OCI-M2 (cell line): ENCODE data around the gene CD24.
"Not testable (repeated sequence)": the region's sequence is repeated elsewhere in the genome, so short reads cannot be mapped to it uniquely, and the experiment has no call there.

Experiments used
- DNase-seq: peaks from one replicate; lab custom pipeline; 2025; ENCODE audit not compliant: unreplicated experiment; lab: John Stamatoyannopoulos, UW

CD24 gene, protein sequence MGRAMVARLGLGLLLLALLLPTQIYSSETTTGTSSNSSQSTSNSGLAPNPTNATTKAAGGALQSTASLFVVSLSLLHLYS

DNA sequence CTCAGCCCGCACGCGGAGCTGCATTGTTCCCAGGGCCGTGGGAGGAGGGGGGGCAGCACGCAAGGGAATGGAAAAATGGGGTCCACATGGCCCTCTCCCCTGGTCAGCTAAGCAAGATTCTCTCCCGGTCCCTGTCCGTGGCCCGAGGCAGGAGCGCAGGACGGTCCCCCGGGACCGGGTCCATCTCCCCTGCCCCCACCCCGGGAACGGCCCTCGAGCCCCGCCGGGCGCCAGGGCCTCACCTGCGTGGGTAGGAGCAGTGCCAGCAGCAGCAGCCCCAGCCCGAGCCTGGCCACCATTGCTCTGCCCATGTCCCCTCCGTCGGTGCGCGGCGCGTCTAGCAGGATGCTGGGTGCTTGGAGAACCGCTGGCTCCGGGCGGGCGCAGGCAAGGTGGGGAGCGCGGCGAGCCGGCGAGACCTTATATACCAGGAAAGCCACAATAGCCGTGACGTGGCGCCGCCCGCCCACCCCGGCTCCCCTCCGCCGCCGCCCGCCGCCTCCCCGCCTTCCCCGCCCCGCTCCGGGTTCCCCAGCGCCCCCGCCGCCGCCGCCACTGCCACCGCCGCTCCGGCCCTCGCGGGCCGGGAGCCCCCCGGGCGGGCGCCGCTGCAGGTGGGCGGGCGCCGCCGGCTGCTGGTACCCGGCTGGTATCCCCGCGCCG lies at the start of gene CD24:
CD24 (minus strand) TSS at position 394 of the 663 bp plus-strand sequence; CDS start at position 311, 83 bp downstream.
- DNase-seq: no peak

DNA sequence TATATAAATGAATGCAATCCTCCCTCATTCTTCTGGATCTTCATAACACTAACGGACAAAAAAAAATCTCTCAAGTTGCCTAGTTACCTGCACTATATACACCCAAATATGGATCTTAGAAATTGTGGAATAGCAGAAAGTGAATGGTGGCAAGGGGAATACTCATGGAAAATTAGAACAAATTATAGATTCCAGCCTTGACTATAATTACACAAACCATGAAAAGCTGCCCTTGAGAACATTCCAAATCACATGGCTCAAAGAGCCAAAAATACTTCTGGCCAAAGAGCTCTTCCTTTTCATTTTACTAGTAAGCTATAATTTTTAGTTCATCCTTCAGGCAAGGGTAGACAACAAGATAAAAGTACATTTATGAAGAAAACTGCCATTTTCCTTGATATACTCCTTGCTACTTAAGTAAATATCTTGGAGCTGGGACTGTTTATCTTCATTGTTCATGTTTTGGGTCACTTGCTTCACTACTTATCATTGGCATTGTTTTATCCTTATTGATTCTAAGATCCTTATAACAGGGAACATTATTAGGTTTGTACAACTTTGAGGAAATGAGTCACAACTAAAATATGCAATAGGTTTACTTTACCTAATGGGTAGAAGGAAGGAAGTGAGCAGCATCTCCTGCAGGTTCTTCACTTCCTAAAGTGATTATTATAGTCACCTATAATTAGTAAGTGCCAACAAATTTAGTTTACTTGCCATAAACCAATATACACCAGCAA lies 47.1 kb upstream of the CD24 start:
- DNase-seq: no peak

DNA sequence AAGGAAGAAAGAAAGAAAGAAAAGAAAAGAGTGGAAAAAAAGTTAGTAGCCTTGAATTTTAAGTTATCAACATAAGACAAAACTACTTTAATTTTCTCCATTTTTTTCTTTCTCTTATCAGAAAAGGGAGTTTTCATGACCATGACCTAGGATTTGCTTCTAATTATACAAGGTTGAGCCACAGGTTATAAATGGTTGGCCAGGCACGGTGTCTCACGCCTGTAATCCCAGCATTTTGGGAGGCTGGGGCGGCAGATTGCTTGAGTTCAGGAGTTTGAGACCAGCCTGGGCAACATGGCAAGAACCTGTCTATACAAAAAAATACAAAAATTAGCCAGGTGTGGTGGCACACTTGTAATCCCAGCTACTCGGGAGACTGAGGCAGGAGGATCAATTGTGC lies 45.7 kb upstream of the CD24 start:
- DNase-seq: no peak

DNA sequence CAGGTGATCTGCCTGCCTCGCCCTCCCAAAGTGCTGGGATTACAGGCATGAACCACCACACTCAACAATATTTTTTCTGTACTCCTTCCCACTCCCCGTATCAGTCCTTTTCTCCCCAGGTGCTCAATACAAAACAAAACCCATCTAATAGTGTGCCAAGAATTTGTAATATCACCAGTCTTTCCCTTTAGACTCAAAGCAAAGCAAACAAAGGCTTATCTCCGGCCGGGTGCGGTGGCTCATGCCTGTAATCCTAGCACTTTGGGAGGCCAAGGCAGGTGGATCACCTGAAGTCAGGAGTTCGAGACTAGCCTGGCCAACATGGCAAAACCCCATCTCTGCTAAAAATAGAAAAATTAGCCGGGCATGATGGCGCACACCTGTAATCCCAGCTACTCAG lies 45.1 kb upstream of the CD24 start:
- not testable (repeated sequence) for DNase-seq

DNA sequence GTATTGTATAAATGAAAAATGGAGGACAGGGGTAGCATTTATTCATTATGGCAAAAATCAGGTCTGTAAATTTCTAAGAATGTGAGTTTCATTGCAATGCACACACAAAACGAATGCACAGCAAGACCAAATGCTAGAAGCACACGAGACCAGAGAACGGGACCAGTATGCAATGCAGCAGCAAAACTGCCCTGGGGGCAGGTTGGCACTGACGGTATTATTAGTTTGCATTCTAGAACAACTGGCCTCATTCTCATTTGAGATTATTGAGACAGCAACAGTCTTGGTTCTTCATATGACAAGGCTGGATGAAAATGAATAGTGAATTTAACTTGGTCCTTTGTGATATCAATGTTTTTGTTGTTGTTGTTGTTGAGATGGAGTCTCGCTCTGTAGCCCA lies 44.5 kb upstream of the CD24 start:
- no peak for DNase-seq

DNA sequence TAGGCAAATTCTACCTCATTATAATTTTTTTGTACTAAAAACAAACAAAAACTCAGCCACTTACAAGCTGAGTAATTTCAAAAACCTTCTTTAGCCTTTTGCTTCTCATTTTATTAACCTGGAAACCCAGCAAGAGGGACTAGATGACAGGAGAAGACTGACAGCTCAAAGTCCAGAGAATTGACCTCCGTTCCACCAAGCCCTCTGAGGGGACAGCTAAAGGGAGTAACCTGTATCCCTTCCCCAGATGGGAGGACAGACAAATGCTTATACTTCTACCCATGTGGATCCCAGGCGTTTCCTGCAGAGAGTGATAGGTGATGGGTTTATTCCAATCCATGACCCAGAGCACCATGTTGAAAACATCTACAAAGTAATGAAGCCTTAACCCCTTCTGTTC lies 35.0 kb upstream of the CD24 start:
- DNase-seq: no peak

DNA sequence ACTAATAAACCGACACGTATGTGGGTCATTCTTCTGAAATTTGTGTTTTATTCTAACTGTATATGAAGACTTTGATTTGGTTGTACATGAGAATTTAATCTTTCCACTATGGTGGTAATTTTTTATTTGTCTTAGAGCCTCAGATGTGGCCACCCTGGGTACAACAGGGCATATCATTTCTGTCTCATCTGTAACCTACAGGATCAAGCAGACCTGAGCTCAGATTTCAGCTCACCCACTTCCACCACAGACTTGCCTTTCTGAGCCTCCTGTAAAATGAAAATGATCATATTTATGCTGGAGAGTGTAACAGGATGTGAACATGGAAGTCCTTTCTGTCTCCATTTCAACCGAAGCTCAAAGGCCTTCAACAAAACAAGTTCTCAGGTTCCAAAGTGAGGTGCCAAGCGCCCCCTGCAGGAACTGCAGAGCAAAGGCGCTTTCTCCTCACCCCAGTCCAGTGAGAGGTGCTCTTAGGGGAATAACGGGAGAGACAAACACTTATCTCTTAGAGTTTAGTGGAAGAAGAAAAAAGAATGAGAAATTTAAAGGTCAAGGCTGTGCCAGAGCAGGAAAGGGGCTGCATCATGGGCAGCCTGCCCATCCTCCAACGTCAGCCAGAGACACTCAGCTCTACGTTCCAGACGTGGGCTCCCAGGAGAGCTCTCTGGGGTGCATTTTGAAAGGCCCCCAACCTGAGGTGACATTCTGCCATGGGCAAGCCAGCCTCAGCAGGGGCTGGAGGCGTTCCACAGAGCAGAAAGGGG lies 23.0 kb upstream of the CD24 start:
- DNase-seq: no peak

DNA sequence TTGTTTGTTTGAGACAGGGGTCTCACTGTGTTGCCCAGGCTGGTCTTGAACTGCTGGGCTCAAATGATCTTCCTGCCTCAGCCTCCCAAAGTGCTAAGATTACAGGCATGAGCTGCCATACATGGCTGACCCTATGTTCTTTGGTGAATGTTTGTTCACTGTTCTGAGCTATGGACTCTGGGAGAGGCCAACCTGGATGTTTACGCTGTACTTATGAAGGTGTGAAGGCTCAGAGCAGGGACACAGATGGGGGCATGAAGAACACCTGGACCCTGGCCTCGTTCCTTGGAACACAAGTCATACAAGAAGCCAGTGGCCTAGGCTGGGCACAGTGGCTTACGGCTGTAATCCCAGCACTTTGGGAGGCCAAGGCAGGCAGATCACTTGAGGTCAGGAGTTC lies 21.1 kb upstream of the CD24 start:
- DNase-seq: no peak

DNA sequence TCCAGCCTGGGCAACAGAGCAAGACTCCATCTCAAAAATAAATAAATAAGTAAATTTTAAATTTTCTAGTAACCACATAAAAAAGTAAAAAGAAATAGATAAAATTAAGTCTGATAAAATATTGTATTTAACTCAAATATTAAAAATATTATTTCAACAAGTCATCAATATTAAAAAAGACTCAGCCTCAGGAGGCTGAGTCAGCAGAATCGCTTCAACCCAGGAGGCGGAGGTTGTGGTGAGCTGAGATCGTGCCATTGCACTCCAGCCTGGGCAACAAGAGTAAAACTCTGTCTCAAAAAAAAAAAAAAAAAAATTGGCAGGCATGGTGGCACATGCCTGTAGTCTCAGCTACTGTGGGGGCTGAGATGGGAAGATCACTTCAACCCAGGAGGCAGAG lies 15.2 kb upstream of the CD24 start:
- DNase-seq: not testable (repeated sequence)

DNA sequence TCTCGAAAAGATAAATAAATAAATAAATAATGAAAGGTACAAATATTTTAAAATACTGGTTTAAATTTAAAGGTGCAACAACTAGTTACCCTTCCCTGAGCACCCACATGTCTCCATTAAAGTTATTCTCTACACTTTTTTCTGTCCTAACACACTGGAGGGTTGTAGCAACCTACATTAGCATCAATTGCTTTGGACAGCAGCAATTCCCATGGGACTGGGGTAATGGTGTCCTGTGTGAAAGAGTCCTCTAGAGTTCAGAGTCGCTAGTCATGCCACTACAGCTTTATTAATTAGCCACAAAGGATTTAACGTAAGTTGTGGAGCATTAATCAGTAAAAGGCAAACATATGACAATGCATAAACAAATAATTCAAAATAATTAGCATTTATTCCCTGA lies 14.1 kb upstream of the CD24 start:
- DNase-seq: no peak

DNA sequence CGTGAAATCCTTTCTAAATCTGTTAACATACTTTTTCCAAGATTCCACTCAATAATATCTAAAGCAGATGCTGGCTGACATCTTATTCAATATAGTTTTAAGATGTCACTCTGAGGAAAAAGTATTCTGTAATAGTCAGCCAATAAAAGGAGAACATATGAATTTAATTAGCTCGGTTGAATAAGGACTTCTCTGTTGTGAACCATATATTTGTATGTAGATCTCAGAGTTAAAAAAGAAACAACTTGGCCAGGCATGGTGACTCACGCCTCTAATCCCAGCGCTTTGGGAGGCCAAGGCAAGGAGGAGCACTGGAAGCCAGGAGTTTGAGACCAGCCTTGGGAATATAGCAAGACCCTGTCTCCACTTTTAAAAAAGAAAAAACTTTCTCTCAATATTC lies 7.4 kb upstream of the CD24 start:
- no peak for DNase-seq

DNA sequence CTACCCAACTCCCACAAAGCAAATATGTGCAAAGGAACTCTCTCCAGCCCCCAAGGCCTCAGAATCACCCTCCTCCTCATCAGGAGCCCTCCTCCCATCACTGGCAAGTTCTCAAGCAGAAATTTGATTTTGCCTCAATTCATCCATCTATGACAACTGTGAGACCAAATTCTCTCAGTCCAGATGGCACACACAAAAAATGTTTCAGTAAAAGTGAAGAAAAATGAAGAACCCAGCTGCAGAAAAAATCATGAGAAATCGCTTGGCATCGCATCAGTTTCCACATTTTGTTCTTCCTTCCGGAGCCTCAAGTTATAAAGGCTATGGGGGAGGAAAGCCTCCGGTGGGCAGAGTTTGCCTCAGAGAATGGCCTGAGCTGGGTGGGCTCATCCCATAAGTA lies 6.4 kb upstream of the CD24 start:
- DNase-seq: no peak

DNA sequence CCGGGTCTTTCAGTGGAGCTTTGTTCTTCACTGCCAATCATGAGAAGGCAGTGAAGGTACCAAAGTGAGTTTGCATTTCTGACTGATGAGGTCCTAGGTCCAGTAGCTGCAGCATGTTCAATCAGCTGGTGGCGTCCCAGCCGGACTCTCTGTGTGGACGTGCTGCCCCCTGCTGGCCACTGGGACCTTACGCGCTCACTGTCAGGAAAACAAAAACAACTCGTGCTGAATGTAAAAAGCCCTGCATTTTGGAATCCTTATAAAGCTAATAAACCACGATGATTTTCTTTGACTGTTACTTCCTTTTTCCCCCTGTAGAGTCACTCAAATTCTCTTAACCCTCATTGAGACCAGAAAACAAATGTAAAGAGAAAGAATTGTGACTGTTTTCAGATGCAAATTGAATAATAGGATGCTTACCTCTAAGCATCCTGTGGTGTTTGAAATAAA lies 4.9 kb upstream of the CD24 start:
- peak; percentile 20 for DNase-seq

DNA sequence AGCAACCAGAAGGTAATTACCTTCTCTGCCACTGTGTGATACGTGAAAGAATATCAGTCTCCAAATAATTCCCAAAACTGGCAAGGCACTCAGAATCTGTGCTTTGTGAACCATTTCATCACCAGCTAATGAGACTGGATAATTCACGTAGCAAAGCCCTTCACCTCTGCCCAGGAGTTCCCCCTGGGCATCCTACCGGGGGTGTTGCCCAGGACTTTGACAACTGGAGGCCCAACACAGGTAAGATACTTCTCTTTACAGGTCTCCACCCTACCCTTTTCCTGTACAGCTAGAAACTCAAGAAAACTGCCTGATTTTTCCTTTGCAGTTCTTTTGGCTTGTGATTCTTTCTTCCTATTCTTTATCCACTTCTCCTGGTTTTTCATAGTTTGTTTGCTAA lies 2.7 kb upstream of the CD24 start:
- DNase-seq: no peak

DNA sequence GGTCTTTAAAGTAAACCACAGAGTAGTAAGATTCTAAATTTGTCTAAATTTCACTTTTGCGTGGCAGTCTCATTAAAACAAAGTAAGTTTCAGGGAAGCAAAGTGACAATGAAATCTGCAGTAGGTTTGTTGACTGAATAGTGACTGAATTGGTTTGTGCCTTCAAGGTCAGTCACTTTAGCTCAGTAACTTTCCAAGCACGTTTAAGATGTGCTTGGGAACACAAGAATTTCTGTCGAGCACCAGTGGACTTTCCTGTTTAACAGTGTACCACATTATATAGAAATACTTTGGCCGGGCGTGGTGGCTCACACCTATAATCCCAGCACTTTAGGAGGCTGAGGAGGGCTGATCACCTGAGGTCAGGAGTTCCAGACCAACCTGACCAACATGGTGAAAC lies 1.7 kb upstream of the CD24 start:
- no peak for DNase-seq

DNA sequence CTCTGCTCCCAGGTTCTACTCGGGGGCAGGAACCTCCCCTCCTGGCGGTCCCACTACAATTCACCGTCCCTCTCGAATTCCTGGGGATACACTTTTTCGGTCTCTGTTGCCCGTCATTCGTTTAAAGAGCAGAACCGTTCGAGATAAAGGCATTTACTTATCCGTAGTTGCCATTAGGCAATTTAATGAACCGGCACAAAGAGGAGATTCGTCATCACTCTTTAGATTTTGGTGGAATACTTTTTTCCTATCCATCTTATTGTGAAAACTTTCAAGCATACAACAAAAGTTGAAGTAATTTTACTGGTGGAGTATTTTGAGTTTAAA lies 1.2 kb upstream of the CD24 start:
- DNase-seq: no peak

DNA sequence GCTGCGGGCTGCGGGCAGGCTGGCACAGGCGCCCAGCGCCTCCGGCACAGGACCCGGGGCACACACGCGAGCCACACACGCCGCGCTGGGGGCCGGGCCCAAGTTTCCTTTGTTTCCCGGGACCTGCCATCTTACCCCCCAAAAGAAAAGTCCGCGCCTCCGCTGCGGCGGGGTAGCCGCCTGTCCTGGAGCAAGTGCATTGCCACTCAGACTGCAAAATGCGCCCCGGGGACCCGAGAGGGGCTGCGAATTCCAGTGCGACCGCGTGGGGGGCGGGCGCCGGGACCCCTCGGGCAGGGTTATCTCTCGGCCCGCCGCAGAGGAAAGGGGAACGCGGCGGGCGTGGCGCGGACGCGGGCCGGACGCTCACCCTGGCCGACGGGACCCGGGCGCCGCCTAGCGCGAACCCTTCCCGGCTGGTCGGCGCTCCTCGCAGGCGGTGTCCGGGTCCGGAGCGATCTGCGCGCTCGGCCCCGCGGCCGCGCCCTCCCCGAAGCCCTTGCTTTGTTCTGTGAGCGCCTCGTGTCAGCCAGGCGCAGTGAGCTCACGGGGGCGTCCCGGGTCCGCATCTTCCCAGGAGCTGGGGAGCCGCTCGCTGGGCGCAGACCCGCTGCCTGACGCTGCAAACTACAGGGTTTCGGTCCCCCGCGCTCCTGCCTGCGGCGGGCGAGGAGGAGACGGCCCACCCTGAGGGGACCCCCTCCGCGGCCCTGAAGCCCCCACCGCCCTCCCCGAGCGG lies 639 bp upstream of the CD24 start:
- no peak for DNase-seq

DNA sequence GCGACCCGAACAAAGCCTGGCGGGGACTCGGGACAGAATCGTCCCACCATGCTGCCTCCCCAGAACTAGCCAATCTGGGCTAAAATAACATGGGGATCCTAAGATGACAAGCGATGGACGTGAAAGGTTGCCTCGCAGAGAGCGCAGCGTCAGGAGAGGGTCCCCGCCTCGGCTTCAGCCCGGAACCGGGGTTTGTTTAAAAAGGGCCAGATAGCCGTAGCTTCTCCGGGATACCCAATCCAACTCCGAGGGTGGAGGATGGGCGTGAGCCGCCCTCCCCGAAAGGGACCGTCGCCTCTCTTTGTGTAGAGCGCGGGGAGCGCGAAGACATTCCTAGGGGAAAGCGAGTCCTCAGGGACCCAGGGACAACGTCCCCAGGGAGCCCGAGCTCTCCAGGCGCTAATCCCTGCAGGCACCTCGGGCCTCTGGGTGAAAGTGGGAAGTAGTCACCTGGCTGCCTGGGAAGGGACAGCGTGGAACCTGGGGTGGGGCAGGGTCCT lies 643 bp downstream of the CD24 start:
- DNase-seq: no peak

DNA sequence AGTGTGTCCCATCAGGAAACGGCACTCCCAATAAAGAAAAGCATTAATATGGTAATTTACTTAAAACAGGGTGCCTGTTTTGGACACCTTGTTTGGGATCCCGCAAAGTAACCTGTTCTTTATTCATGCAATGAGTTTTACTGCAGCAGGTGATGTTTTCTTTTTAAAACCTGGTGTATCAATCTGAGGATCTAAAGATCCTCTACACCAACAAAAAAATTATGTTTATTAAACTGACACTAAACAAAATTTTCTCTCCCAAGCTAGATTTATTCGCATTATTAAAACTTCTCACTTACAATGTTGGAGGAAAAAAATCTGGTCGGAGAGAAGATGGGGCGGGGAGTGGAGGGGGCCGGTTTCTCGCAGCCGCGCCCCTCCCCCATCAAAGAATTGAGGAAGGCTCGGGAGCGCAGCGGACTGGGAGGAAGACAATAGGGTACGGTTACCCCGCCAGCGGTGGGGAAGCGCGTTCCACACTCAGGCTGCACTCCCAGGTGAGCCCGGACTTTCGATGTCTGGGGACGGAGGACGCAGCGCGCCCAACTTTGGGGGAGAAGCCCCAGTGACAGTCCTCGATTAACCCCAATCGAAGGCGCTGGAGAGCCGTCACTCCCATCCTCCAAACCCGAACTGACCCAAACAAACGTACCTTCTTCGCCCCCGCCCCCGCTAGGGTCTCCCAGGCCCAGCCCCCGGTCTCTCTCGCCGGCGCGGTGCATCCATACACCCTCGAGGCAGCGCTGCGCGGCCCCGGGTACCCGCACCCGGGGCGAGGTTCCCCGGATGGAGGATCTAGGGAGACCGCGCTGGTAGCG lies 1.3 kb downstream of the CD24 start:
- DNase-seq: no peak

DNA sequence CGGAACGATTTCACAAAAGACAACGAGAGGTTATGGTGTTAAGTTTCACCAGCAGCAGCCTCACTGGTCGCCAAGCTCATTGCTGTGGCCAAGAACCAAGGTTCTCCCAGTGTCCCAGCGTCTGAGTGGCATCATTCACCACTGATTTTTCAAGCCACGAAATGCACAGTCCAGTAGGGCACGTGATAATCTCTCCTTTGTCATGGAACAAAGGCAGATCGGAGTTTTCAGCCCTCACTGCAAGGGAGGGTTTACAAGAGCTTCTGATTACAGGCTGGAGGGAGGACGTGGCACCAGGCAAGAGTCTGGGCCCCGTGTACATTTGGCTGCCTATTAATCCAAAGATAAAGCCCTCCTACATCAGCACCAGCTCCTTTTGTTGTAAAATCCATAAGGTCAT lies 2.0 kb downstream of the CD24 start:
- no peak for DNase-seq
